Pancreas (tissue), 10 donors: ENCODE measurements around the gene CAMK1G. TPM values are rescaled to one million over a fixed set of nuclear protein-coding genes. Genes with fewer than 3 reads are reported as not detected.

ENCODE experiments used
- ATAC-seq, 4 donors: fragments of 200-7000 bp; cut with Tn5 transposase; one replicate each; pipeline versions ENCODE4 v1.8.0 to v1.9.1; 2020; ENCODE audit warnings: mild to moderate bottlenecking in 4 of 4, moderate library complexity in 4 of 4
- DNase-seq, 6 donors: peaks; one replicate each; pipeline ENCODE4 v3.0.0-alpha.2; 2020
- FAIRE-seq: peaks from 2 replicates; lab custom pipeline; 2012; peaks lifted over from hg19 to GRCh38; lab: Jason Lieb, UNC
- H3K27ac ChIP-seq, 4 donors: fragments of 200-600 bp; sonication (generic); 1 replicate in 3 of 4; 2 replicates in 1 of 4; pipeline versions ENCODE4 v1.5.0 to v1.8.0; 2020
- H3K27me3 ChIP-seq, 4 donors: fragments of 200-600 bp; one replicate each; pipeline ENCODE4 v1.8.0; 2021
- H3K36me3 ChIP-seq, 3 donors: fragments of 200-600 bp; sonication (generic) in 1 of 3; one replicate each; pipeline versions ENCODE4 v1.5.0 to v1.8.0; 2020 to 2021
- H3K4me1 ChIP-seq, 3 donors: fragments of 200-600 bp; one replicate each; pipeline ENCODE4 v1.8.0; 2021
- H3K4me3 ChIP-seq, 4 donors: fragments of 200-600 bp; sonication (generic) in 2 of 4; one replicate each; pipeline versions ENCODE4 v1.5.0 to v1.8.0; 2020 to 2021
- H3K9me3 ChIP-seq, 4 donors: fragments of 200-600 bp; one replicate each; pipeline ENCODE4 v1.8.0; 2021
- WGBS, 2 donors: extraction: QIAGEN DNeasy Blood & Tissue Kit; methylation state at CpG; one replicate each; pipeline ENCODE4 v1.1.7; 2013; 5-methylcytosine and 5-hydroxymethylcytosine counted together
- intact Hi-C, 3 donors: fragments of 100-400 bp; cut with DNase I; formaldehyde crosslinking; loops; one replicate each; pipeline versions ENCODE4 v1.11.1 to v1.14.2; 2022
- polyA plus RNA-seq, 2 donors: library from polyadenylated mRNA; stranded (reverse); fragments of 200-250 nt; gene quantifications; one replicate each; pipeline ENCODE4 v1.2.3, GENCODE V29; 2013
- total RNA-seq, 6 donors: library from RNA; stranded (reverse); fragmentation: NEBNext Ultra II Directional in 4 of 6; extraction: Animal tissue kit (Norgen Biotek cat#: 25700) in 4 of 6; gene quantifications; one replicate each; pipeline versions ENCODE4 v1.2.1 to v1.2.4, GENCODE V29; 2021 to 2023
- TF ChIP-seq, protein P1 (sequence below), 4 donors: fragments of 200-600 bp; sonication (generic) in 3 of 4; IDR thresholded peaks; one replicate each; pipeline versions ENCODE4 v1.5.0 to v1.8.0; 2021; ENCODE audit warnings: antibody characterized with exemption in 4 of 4
- donor health status: healthy with polysubstance abuse.
- donor health status: DM: no; HTN: no; CAD: no; lungs with moderate emphysema.
- donor health status: DM: no; HTN: no; CAD: no.
- donor health status: control.
- donor health status: control.
- donor health status: Bipolar disorder and iron deficiency.
- donor health status: DM: yes; HTN: yes; CAD: no.
- donor health status: DM: no; HTN: no; CAD: no.
- donor health status: DM: no; HTN: no; CAD: no.
- donor health status: DM: yes; HTN: yes; CAD: no.

The CAMK1G gene
- total and polyA plus RNA-seq, 8 donors = 0.06 to 1.2 (median 0.21) TPM; not detected in 2

DNA sequence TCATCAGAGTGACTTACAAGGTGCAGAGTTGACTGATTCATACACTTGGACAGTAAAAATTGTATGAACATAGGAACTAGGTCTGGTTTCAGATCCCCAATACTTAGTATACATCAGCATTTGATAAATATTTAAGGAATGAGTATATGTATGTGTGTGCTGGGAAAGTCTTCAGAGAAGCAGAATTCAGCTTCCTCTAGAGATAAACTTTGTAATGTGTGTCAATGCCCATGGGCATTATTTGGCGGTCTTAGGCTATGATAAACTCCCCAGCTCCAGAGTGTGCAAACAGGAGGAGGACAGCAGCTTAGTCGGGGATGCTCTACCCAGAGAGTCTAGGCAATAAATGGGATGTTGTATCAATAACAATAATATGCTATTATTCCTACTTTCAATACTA lies 2.9 kb upstream of the CAMK1G start:
- intact Hi-C loops = no loop called here
- TF ChIP-seq, protein P1, sequence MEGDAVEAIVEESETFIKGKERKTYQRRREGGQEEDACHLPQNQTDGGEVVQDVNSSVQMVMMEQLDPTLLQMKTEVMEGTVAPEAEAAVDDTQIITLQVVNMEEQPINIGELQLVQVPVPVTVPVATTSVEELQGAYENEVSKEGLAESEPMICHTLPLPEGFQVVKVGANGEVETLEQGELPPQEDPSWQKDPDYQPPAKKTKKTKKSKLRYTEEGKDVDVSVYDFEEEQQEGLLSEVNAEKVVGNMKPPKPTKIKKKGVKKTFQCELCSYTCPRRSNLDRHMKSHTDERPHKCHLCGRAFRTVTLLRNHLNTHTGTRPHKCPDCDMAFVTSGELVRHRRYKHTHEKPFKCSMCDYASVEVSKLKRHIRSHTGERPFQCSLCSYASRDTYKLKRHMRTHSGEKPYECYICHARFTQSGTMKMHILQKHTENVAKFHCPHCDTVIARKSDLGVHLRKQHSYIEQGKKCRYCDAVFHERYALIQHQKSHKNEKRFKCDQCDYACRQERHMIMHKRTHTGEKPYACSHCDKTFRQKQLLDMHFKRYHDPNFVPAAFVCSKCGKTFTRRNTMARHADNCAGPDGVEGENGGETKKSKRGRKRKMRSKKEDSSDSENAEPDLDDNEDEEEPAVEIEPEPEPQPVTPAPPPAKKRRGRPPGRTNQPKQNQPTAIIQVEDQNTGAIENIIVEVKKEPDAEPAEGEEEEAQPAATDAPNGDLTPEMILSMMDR (IDR thresholded peaks at IDR 0.05) = no peak
- H3K4me3 ChIP-seq = no peak overlapping the region
- H3K27me3 ChIP-seq = peaks cover 0 to 18% (median 5%) of the 10 kb centered on the region in 4 donors
- FAIRE-seq = no peak
- WGBS, 2 donors = 43 to 91% methylated on average over 2 of the region's 2 CpGs
- no peaks in the 10 kb centered on the region for H3K36me3 ChIP-seq
- DNase-seq = no peak
- no peak for ATAC-seq
- H3K9me3 ChIP-seq = no peaks in the 10 kb centered on the region
- no peaks in the 10 kb centered on the region for H3K4me1 ChIP-seq
- H3K27ac ChIP-seq = no peak overlapping the region

DNA sequence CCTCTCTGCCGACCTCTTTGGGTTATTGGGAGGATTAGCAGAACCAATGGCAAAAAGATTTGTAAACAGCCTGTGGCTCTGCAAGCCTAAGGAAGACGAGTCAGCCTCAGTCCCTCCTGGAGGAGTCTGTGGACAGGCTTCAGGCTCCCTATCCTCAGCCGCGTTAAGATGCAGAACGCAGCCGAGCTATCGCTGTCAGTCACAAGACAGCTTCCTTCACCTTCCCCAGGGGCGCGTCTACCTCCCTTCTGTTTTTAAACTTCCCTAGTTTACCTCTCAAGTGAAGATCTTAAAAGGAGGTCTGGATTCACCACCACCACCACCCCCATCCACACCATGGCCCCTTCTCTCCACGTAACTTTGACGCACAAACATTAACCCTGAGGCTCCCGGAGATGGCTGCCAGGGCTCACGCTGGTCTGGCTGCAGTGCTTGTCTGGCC lies 738 bp downstream of the CAMK1G start:
- ATAC-seq (peak in 1 of 4 donors; percentile 36), FAIRE-seq (no peak)

DNA sequence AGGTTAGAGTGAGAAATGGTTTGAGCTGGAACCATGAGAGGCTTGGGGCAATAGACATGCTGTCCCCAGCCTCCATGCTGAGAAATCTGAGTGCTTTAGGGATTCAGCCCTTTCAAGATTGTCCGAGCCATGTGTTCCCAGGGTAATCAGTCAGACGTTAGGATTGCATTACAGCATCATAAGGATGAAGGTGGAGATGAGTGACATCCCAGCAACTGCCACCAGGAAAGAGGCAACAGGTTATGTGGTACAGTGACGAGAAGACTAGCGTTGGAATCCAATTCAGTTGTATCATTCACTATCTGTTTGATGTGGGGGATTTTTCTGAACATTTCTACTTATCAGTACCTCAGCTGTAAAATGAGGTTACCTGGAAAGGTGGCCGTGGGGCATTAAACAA lies 1.7 kb downstream of the CAMK1G start:
- H3K4me3 ChIP-seq = no peak overlapping the region
- no peak for FAIRE-seq
- H3K9me3 ChIP-seq = no peaks in the 10 kb centered on the region
- H3K36me3 ChIP-seq = no peaks in the 10 kb centered on the region
- WGBS, 2 donors = 35 to 40% methylated on average over 5 of the region's 5 CpGs
- ATAC-seq = no peak
- no peak for DNase-seq
- TF ChIP-seq, protein P1 (IDR thresholded peaks at IDR 0.05) = no peak
- H3K27me3 ChIP-seq = peaks cover 0 to 18% (median 5%) of the 10 kb centered on the region in 4 donors
- H3K4me1 ChIP-seq = no peaks in the 10 kb centered on the region
- H3K27ac ChIP-seq = no peak overlapping the region
- intact Hi-C loops = loop anchor here in 1 of 3 donors (5.0 kb wide), 1 partner anchor 102 kb away; no protein-coding TSS in a partner anchor

More for the DNA sequence above, 738 bp downstream of the CAMK1G start:
- 20 to 24% methylated on average over 13 of the region's 13 CpGs for WGBS, 2 donors
- DNase-seq = no peak
- TF ChIP-seq, protein P1 (IDR thresholded peaks at IDR 0.05) = no peak
- Histone ChIP-seq H3K36me3 (no peaks in the 10 kb centered on the region), H3K4me3 (no peak overlapping the region), H3K27ac (no peak overlapping the region), H3K4me1 (no peaks in the 10 kb centered on the region), H3K27me3 (peaks cover 0 to 18% (median 5%) of the 10 kb centered on the region in 4 donors), H3K9me3 (no peaks in the 10 kb centered on the region)
- intact Hi-C loops = no loop called here

DNA sequence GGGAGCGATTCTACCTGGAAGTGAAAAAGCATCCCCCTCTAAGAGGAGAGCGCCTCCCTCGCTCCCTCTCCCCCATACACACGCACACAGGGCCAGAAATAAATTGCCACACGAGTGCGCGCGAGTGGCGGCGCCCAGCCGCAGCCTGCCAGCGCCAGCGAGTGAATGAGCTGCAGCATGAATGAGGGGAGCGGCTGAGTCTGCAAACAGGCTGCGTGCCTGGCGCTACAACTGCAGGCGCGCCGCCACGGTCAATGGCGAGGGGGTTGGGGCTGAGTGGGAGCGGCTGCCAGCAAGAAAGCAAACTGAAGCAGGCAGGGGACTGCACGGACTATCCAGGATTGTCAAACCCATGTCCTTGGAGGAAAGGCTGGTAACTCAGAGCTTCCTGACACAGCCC lies 2.2 kb downstream of the CAMK1G start:
- peaks cover 0 to 18% (median 5%) of the 10 kb centered on the region in 4 donors for H3K27me3 ChIP-seq
- TF ChIP-seq, protein P1 (IDR thresholded peaks at IDR 0.05) = no peak
- DNase-seq = peak; percentile 23 to 74 (median 39)
- no peak overlapping the region for H3K27ac ChIP-seq
- H3K9me3 ChIP-seq = no peaks in the 10 kb centered on the region
- WGBS, 2 donors = 1 to 4% methylated on average over 23 of the region's 23 CpGs
- no peaks in the 10 kb centered on the region for H3K36me3 ChIP-seq
- intact Hi-C loops = loop anchor here in 1 of 3 donors (5.0 kb wide), 1 partner anchor 102 kb away; no protein-coding TSS in a partner anchor
- ATAC-seq = peak; percentile 76 to 86 (median 84)
- no peaks in the 10 kb centered on the region for H3K4me1 ChIP-seq
- no peak overlapping the region for H3K4me3 ChIP-seq
- no peak for FAIRE-seq

DNA sequence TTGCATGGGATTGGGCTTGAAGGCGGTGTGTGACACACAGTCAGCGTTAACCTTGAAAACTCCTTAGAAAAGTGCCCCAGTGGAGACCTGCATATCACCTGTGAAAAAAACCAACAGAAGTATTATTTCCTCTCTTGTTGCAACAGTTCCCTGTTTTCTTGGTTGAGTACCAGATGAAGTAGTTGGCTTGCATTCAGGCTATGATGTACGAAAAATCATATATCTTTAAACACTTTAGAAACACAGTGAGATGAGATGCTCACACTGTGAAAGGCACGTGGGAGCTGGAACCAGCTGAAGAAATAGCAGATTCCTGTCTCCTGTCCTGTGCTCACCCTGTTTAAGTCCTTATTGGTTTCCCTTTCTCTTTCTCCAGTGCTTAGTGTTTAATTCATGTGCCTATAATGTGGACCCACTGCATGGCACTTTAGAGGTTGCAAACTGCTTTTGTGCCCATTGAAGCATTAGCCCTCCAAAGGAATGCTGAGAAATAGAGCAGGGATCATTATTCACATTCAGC lies 2.8 kb downstream of the CAMK1G start:
- H3K9me3 ChIP-seq = no peaks in the 10 kb centered on the region
- no peaks in the 10 kb centered on the region for H3K36me3 ChIP-seq
- 50 to 54% methylated on average over 4 of the region's 4 CpGs for WGBS, 2 donors
- H3K27ac ChIP-seq = no peak overlapping the region
- ATAC-seq (no peak), DNase-seq (no peak), FAIRE-seq (no peak)
- H3K27me3 ChIP-seq = peaks cover 0 to 18% (median 5%) of the 10 kb centered on the region in 4 donors
- TF ChIP-seq, protein P1 (IDR thresholded peaks at IDR 0.05) = no peak
- intact Hi-C loops = loop anchor here in 1 of 3 donors (5.0 kb wide), 1 partner anchor 101 kb away; no protein-coding TSS in a partner anchor
- no peak overlapping the region for H3K4me3 ChIP-seq
- no peaks in the 10 kb centered on the region for H3K4me1 ChIP-seq
